Coronary artery (tissue), 2 donors: Measurements from ENCODE around the gene SIRPA.
A peak's percentile ranks its signal among the peaks of the same experiment; 100 is the strongest.

Experiments
- DNase-seq: peaks from one replicate; pipeline ENCODE4 v3.0.0-alpha.2; 2017; ENCODE audit warnings: low spot score
- H3K27ac ChIP-seq, 2 donors: fragments of 200-600 bp; sonication (generic); one replicate each; pipeline ENCODE4 v1.5.1; 2016 to 2019
- H3K4me3 ChIP-seq: fragments of 200-600 bp; sonication (generic); 2 replicates; pipeline ENCODE4 v1.5.1; 2016; ENCODE audit warnings: mild to moderate bottlenecking, moderate library complexity
- TF ChIP-seq, protein P1 (sequence below): fragments of 200-600 bp; sonication (generic); IDR thresholded peaks from one replicate; pipeline ENCODE4 v1.5.1; 2019; ENCODE audit warnings: antibody characterized with exemption

The SIRPA gene

DNA sequence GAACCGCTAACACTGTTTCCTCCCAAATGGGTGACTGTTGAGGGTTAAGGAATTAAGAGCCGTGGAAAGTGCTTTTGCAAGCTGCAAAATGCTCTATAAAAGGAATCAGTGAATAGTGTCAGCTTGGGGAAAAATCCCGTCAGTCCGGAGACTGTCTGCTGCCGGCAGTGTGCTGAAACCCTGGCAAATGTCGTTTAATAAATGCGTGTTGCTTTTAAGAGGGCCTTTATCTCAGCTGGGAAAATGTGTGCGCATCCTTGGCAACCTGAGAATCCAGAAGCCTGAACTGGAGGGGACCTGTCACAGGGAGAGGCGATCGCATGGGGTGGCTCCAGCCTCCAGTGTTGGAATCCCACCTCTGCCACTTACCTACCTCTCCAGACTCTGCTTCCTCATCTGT, 9.8 kb downstream of the SIRPA start:
- Histone ChIP-seq H3K4me3 (no peak overlapping the region), H3K27ac (no peak overlapping the region)
- no peak for DNase-seq
- TF ChIP-seq, protein P1, sequence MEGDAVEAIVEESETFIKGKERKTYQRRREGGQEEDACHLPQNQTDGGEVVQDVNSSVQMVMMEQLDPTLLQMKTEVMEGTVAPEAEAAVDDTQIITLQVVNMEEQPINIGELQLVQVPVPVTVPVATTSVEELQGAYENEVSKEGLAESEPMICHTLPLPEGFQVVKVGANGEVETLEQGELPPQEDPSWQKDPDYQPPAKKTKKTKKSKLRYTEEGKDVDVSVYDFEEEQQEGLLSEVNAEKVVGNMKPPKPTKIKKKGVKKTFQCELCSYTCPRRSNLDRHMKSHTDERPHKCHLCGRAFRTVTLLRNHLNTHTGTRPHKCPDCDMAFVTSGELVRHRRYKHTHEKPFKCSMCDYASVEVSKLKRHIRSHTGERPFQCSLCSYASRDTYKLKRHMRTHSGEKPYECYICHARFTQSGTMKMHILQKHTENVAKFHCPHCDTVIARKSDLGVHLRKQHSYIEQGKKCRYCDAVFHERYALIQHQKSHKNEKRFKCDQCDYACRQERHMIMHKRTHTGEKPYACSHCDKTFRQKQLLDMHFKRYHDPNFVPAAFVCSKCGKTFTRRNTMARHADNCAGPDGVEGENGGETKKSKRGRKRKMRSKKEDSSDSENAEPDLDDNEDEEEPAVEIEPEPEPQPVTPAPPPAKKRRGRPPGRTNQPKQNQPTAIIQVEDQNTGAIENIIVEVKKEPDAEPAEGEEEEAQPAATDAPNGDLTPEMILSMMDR, result no peak

DNA sequence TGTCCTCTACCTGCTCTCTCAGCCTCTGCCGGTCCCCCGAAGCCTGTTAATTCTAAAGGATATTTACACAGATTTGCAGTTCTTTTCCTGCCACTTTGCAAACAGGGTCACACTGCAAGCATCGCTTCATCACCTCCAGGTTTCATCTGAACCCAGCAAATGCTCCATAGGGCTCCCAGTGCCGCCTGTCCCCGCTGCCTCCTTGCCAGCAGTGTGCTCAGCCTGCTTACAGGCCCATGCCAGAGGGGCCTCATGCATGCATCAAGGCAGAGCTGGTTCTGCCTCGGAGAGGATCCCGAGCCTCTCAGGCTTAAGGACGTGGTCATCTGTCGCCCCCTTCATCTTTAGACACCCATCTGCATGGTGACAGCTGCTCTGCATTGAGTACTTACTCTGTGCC, 10.5 kb downstream of the SIRPA start:
- no peak overlapping the region for H3K4me3 ChIP-seq
- peak overlapping the region in 1 of 2 donors; percentile 15 for H3K27ac ChIP-seq
- DNase-seq, result no peak
- TF ChIP-seq, protein P1, result no peak

DNA sequence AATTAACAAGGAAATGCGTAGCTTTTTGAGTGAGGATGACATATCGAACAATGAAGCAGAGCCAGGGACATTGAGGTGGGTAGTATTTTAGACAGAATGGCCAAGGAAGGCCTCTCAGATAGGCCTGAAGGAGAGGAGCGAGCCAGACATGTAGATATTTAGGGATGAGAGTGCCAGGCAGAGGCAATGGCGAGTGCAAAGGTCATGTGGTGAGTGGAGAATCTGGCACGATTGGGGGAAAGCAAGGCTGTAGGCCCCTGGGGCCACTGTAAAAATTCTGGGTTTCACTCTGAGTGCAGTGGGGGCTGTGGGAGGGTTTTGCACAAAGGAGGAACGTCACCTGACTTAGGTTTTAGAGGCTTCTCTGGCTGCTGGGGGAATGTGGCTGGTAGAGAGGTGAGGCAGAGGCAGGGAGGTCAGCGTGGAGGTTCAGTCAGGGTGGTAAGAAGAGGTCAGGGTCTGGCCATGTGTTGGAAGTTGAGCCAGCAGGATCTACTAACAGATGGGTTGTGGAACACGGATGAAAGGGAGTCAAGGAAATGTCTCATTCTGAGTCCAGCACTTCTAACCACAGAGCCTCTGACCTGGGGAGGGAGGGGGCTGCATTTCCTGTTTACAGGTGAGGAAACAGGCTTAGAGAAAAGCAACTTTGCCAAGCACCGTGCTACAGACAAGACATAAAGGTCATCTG, 11.3 kb downstream of the SIRPA start:
- DNase-seq, result no peak
- H3K4me3 ChIP-seq, result no peak overlapping the region
- peak overlapping the region in 1 of 2 donors; percentile 15 for H3K27ac ChIP-seq
- TF ChIP-seq, protein P1, result no peak

DNA sequence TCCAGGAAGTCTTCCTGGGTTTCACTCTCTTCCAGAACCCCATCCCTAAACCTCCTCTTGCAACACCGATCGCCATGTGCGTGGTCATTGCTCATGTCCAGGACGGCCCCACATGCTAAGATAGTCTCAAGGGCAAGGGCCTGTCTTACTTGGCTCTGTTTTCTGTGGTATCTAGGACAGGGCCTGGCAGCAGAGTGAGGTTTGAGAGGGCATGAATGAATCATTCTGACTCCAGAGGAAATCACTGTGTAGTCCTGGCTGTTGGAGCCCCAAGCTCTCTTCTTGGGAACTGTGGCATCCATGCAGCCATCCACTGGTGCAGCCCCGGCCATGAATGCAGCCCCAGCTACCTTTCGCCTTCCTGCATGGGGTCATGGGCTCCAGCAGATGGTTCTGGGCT, 12.4 kb downstream of the SIRPA start:
- Histone ChIP-seq H3K4me3 (no peak overlapping the region), H3K27ac (no peak overlapping the region)
- TF ChIP-seq, protein P1, result no peak
- no peak for DNase-seq

DNA sequence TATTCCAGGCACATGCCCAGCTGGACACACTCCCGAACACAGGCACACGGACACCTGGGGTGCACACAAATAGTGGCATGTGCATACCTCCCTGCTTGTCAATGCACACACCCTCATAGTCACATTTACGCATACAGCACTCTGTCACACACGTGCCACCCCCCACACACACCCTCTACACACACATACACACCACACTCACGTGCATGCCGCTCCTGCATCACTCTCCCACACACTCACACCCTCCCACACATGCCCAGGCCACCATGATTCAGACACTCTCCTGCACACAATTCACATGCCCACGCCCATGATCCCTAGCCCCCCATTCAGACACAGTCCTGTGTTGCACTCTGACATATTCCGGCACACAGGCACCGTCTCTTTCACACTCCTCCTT, 13.0 kb downstream of the SIRPA start:
- H3K27ac ChIP-seq, result no peak overlapping the region
- TF ChIP-seq, protein P1, result no peak
- no peak for DNase-seq
- no peak overlapping the region for H3K4me3 ChIP-seq

DNA sequence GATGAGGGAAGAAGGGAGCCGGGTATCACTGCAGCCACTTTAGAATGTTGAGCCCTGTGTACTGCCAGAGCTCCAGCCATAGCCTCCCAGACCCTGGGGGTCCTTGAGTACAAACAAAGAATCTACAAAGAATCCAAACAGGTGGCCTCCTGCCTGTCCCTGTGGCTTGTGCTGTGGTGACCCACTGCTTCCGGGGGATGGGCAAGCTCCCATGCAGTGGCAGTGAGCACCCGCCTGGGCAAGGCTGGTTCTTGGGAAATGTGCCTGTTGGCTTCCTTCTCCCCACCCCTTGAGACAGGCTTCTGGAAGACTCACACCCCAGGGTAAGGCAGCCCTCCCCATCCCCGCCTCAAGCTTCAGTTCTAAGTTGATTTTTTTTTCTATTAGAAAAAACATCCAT, 13.9 kb downstream of the SIRPA start:
- TF ChIP-seq, protein P1, result no peak
- H3K4me3 ChIP-seq, result no peak overlapping the region
- no peak overlapping the region for H3K27ac ChIP-seq
- no peak for DNase-seq

DNA sequence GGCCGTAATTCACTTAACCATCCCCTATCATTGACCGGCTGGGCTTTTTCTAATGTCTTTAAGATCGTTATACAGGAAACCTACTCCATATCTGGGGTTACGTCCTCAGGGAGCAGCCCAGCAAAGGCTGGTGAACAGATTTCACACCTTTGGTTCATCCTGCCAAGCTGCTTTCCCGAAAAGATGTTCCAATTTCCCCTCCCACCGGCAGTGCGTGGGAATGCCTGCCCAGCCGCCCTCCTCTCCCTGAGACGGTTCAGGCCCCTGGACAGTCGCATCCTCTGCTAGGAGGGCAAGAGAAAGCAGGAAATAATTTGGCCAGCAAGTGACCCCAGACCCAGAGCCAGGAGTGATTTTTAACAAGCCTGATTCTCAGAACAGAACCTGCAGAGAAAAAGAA, 16.3 kb downstream of the SIRPA start:
- Histone ChIP-seq H3K27ac (no peak overlapping the region), H3K4me3 (no peak overlapping the region)
- no peak for DNase-seq
- TF ChIP-seq, protein P1, result no peak
